GM19035 (cell line): Measurements from ENCODE around the gene ZDHHC17.

Experiments
- ATAC-seq: cut with Tn5 transposase; IDR thresholded peaks from one replicate; pipeline ENCODE4 v1.9.1; 2021; ENCODE audit not compliant: unreplicated experiment

ZDHHC17 gene

GRCh38 chr12:76813972-76814371, 50.1 kb downstream of the ZDHHC17 start:
- no peak for ATAC-seq

DNA sequence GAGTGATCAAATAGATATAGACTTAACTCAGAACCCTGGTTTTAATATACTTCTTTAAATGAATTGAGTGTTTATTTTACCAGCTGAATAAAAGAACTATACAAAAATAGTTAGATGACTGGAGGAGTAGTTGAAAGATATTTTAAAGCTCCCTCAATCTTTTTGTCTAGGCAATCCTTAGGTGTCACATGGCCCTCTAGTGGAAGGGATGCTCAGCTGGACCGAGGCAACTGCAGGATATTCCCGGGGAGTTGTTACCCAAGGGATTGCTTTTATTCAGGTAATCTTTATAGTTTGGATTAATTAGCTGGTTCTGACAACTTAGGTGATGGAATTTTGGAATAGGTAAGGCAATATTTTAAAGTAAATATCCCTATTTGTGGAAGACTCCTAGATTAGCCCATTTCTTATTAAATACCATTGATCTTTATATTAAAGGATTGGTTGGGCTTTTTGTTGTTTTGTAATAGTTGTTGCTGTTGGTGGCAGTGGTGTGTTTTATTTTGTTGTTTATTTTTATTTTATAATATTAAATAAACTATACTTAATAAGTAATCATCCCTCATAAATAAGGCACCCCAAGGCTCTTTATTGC, 57.1 kb downstream of the ZDHHC17 start:
- ATAC-seq: no peak

DNA sequence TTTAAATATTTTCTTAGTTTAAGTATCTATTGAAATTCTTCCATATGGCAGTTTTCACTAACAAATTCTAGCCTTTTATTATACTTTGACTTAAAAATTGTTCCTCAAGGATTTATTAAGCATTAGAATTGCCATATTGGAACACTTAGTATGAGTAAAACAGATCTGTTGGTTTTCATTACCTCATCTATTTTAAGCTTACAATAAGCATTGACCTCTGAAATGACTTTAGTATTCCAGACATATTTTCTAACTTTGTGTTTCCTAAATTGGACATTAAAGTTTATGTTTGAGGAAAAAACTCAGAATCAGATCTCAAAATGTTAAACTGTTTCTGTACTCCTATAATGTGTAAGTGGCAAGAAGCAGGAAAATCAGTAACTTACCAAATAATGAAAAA, 66.5 kb downstream of the ZDHHC17 start:
- no peak for ATAC-seq

DNA sequence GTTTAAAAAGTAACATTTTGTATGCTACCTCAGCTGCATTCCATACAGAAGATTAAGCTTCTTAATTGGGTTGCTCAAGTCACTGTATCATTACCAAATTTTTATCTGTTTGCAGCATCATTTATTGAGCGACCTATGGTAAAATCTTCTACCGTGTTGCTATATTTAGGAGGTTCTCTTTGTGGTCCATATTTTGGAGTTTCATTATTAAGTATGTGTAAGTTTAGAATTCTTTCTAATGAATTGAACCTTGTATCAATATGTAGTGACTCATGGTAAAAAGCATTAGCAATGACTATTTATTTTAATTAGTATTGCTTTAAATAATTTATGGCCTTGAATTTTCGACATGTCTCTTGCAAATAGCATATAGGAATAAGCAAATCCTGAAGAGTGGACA, 72.7 kb downstream of the ZDHHC17 start:
- no peak for ATAC-seq

DNA sequence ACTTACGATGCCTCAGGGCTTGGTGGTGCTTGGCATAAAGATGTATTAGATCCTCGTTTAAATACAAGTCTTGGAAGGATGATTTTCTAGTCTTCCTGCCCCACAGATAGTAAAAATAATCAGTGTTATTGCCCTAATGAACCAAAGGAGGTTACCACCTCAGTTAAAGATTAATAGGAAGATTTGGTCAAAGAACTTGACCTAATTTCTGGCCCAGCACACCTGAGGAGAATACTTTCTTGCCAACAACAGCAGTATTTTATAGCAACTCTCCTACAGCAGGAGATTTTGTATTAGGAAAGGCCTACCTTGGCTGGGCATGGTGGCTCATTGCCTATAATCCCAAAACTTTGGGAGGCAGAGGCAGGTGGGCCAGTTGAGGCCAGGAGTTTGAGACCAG, 83.3 kb downstream of the ZDHHC17 start:
- ATAC-seq: no peak

GRCh38 chr12:76848132-76848531, 84.2 kb downstream of the ZDHHC17 start:
- no peak for ATAC-seq

GRCh38 chr12:76852106-76852505, 88.2 kb downstream of the ZDHHC17 start:
- ATAC-seq: no peak

- no peak for ATAC-seq
Measured at GRCh38 chr12:76855271-76855670, 91.4 kb downstream of the ZDHHC17 start.

- no peak for ATAC-seq
Measured at GRCh38 chr12:76856018-76856644, 92.2 kb downstream of the ZDHHC17 start.

DNA sequence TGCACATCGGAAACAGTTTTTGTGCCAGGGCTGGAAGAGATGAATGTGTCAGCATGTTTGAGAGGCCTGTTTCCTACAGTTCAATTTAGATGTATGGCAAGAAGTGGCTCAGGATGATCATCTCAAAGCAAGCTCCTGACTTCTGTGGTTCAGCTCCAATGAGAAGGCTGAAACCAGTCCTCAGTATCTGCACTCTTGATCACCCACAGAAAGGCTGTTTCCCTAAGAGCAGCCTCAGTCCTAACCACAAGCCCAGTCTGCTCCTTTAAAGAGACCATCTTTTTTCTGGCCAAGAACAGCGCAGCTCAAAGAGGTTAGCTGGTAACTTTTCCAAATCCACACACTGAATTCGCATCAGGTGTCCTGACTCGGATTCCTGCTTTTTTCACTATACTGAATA, 95.7 kb downstream of the ZDHHC17 start:
- no peak for ATAC-seq

DNA sequence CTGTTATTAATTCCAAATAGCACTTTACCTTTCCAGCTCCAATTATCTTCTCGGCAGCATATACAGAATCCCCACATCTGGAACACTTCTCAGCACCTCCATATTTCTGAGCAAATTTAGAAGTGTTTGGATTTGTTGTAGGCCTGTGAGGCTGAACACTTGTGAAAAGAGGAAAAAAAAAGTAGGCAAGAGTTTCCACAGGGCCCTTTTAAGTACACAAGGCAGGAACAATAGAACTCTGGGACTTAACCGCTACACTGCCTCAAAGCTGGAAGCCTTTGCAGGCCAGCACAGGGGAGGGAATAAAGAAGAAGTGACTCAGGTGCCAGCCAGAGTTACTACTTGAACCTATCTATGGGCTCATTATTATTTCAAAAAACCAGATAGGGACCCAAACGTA, 96.3 kb downstream of the ZDHHC17 start:
- no peak for ATAC-seq

GRCh38 chr12:76863005-76863670, 99.2 kb downstream of the ZDHHC17 start:
- no peak for ATAC-seq

DNA sequence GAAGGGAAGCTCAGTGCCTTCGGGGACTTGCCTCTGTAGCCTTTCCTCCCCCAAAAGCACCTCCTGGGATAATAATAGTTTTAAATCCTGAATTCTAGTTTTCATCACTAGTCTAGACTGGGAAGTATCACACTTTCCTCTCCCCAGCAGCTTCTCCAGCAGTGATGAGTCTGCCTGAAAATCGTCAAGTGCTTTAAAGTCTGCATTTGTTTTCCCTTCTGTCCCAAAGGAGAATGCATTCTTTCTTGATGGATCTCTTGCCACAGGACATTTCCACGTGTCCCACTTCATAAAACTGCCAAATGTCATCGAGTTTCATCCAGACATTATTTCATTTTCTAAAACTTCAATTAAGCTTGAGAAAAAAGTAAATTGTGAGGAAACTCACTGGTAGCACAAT, 99.9 kb downstream of the ZDHHC17 start:
- no peak for ATAC-seq

DNA sequence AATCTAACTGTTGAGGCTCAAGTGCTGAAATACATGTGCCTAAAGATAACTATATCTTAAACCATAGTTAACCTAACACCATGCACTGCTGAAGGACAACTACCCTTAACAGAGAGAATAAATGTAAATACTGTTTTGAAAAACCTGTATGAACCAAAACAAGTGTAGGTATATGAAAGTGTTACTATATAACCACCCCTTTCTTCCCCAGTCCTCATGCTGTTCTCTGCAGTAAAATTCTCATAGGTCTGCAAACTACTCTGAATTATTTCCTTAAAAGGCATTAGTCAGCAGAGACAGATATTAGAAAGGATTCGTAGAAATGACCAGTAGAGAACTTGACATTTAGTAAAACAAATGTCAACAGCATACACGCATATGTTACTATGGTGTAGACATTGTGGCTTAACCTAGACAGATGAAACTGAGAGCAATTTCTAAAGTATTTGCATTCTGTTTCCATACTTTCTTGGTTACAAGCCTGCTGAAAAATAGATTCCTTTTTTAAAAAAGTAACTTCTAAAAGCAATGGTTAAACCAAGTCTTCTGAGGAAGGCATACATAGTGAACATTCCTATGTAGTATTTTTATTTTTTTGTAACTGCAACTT, 101.0 kb downstream of the ZDHHC17 start:
- peak; percentile 76 for ATAC-seq

DNA sequence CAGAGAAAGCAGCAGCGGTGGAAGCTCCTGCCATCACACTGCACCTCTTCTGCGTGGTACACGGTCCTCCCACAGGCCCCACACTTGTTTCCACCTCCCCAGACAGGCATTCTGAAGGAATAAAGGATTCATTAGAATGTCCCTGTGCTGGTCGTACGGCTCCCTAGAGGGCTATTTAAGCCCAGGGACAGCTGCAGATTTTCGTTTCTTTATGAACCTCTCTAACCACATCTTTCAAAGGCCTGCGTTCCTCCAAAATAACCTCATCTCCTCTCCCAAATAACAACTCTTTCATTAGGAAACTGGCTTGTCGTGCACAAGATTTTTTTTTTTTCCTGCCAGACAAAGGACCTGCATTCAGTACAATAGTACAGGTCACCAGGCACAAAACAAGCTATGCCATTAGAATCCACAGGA, 102.2 kb downstream of the ZDHHC17 start:
- no peak for ATAC-seq

DNA sequence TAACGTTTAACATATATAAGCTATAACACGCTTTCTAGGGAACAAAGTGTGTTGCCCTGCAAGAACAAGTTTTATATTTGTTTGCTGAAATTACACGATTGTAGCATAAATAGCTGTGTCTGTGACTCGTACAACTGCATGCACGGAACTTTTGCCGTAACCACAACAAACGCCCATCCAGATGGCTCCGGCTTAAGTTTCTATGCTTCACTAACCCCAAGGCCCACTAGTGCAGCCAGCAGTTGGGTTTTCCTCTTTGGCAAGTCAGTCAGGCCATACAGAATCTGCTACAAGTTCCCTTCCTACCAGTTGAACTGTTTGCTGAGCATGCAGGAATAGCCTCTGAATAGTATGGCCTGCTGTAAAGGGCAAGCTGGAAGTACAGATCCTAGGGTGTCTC, 102.8 kb downstream of the ZDHHC17 start:
- no peak for ATAC-seq

GRCh38 chr12:76871082-76871481, 107.2 kb downstream of the ZDHHC17 start:
- no peak for ATAC-seq

DNA sequence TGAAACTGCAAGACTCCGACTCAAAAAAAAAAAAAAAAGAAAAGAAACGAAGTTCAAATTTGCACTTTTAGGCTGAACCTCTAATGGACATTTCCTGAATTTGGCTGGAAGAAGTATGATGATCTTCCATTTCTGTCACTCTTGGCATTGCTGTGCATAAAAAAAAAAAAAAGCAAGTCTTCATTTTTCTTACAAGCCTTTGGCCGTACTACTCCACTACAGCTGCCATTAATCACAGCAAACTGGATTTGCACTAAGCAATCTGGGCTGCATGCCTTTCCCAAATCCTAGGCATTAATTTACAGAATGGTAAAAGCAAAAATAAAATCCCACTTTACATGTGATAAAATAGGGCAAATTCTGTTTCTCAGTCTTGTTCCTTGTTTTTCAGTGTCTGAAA, 107.8 kb downstream of the ZDHHC17 start:
- ATAC-seq: no peak

- no peak for ATAC-seq
Measured at GRCh38 chr12:76872415-76872814, 108.5 kb downstream of the ZDHHC17 start.

GRCh38 chr12:76874027-76874426, 110.1 kb downstream of the ZDHHC17 start:
- ATAC-seq: no peak

- no peak for ATAC-seq
Measured at GRCh38 chr12:76874491-76875190, 110.7 kb downstream of the ZDHHC17 start.
